ENCODE measurements around the gene SCARF1.
A peak's percentile ranks its signal among the peaks of the same experiment; 100 is the strongest.

The SCARF1 gene

GRCh38 chr17:1630662-1631061 lies 14.9 kb downstream of the SCARF1 start:
- Histone ChIP-seq H3K27ac (no peak overlapping the region), H3K4me3 (no peak overlapping the region)

- H3K4me3 ChIP-seq = peak overlapping the region; percentile 54 to 73 (median 59)
- H3K27ac ChIP-seq = peak overlapping the region; percentile 37 to 97 (median 87)
These were observed 15.8 kb downstream of the SCARF1 start for GRCh38 chr17:1629504-1630310.

- peak overlapping the region; percentile 37 to 97 (median 87) for H3K27ac ChIP-seq
These were observed 16.6 kb downstream of the SCARF1 start for GRCh38 chr17:1628856-1629503.

GRCh38 chr17:1627982-1628855 lies 17.3 kb downstream of the SCARF1 start, which contains the start of gene SLC43A2:
Gene SLC43A2, minus strand, starts transcription at chr17:1628834. Its CDS starts 960 bp downstream, at chr17:1627874.
- H3K4me3 ChIP-seq = peak within 1 kb of the TSS; percentile 54 to 73 (median 59)
- peak within 1 kb of the TSS; percentile 47 to 97 (median 87) for H3K27ac ChIP-seq

More at GRCh38 chr17:1628856-1629503, 16.6 kb downstream of the SCARF1 start:
- peak overlapping the region; percentile 54 to 73 (median 59) for H3K4me3 ChIP-seq

- peak overlapping the region; percentile 54 to 73 (median 59) for H3K4me3 ChIP-seq
- H3K27ac ChIP-seq = peak overlapping the region; percentile 33 to 97 (median 85)
These were observed 18.1 kb downstream of the SCARF1 start for GRCh38 chr17:1627182-1627981.

- Histone ChIP-seq H3K4me3 (peak overlapping the region in 1 of 7 experiments; percentile 9), H3K27ac (peak overlapping the region in 15 of 21 experiments; percentile 1 to 97 (median 84))
These were observed 19.2 kb downstream of the SCARF1 start for GRCh38 chr17:1626333-1626732.

- Histone ChIP-seq H3K27ac (no peak overlapping the region), H3K4me3 (no peak overlapping the region)
These were observed 20.0 kb downstream of the SCARF1 start for GRCh38 chr17:1625581-1625980.

- Histone ChIP-seq H3K27ac (peak overlapping the region in 1 of 21 experiments; percentile 11), H3K4me3 (no peak overlapping the region)
These were observed 20.5 kb downstream of the SCARF1 start for GRCh38 chr17:1625053-1625452.

GRCh38 chr17:1624650-1625049 lies 20.9 kb downstream of the SCARF1 start:
- no peak overlapping the region for H3K4me3 ChIP-seq

GRCh38 chr17:1623057-1623630 lies 22.4 kb downstream of the SCARF1 start:
- H3K4me3 ChIP-seq = no peak overlapping the region

More at GRCh38 chr17:1624650-1625049, 20.9 kb downstream of the SCARF1 start:
- peak overlapping the region in 1 of 21 experiments; percentile 11 for H3K27ac ChIP-seq

GRCh38 chr17:1621273-1621954 lies 24.1 kb downstream of the SCARF1 start:
- Histone ChIP-seq H3K27ac (peak overlapping the region in 1 of 21 experiments; percentile 1), H3K4me3 (no peak overlapping the region)

More at GRCh38 chr17:1623057-1623630, 22.4 kb downstream of the SCARF1 start:
- H3K27ac ChIP-seq = no peak overlapping the region

- Histone ChIP-seq H3K27ac (peak overlapping the region in 2 of 21 experiments; percentile 1 to 14), H3K4me3 (no peak overlapping the region)
These were observed 25.0 kb downstream of the SCARF1 start for GRCh38 chr17:1620486-1620885.

GRCh38 chr17:1617620-1618174 lies 27.8 kb downstream of the SCARF1 start:
- Histone ChIP-seq H3K4me3 (no peak overlapping the region), H3K27ac (peak overlapping the region in 17 of 21 experiments; percentile 8 to 62 (median 40))

- H3K27ac ChIP-seq = no peak overlapping the region
These were observed 29.4 kb downstream of the SCARF1 start for GRCh38 chr17:1616101-1616500.

GRCh38 chr17:1612400-1612799 lies 33.1 kb downstream of the SCARF1 start:
- Histone ChIP-seq H3K27ac (peak overlapping the region in 9 of 21 experiments; percentile 7 to 70 (median 35)), H3K4me3 (no peak overlapping the region)

More at GRCh38 chr17:1616101-1616500, 29.4 kb downstream of the SCARF1 start:
- no peak overlapping the region for H3K4me3 ChIP-seq

- peak overlapping the region in 10 of 21 experiments; percentile 7 to 70 (median 32) for H3K27ac ChIP-seq
- no peak overlapping the region for H3K4me3 ChIP-seq
These were observed 33.8 kb downstream of the SCARF1 start for GRCh38 chr17:1611715-1612114.

- Histone ChIP-seq H3K27ac (peak overlapping the region in 8 of 21 experiments; percentile 18 to 72 (median 50)), H3K4me3 (no peak overlapping the region)
These were observed 36.9 kb downstream of the SCARF1 start for GRCh38 chr17:1608676-1609075.
